Superior temporal gyrus (tissue), 1 donor: ENCODE measurements around the gene NOP16.

ENCODE experiments used
- DNase-seq: peaks from one replicate; pipeline ENCODE4 v3.0.0-alpha.2; 2016; ENCODE audit errors: extremely low spot score

Gene NOP16, protein sequence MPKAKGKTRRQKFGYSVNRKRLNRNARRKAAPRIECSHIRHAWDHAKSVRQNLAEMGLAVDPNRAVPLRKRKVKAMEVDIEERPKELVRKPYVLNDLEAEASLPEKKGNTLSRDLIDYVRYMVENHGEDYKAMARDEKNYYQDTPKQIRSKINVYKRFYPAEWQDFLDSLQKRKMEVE

DNA sequence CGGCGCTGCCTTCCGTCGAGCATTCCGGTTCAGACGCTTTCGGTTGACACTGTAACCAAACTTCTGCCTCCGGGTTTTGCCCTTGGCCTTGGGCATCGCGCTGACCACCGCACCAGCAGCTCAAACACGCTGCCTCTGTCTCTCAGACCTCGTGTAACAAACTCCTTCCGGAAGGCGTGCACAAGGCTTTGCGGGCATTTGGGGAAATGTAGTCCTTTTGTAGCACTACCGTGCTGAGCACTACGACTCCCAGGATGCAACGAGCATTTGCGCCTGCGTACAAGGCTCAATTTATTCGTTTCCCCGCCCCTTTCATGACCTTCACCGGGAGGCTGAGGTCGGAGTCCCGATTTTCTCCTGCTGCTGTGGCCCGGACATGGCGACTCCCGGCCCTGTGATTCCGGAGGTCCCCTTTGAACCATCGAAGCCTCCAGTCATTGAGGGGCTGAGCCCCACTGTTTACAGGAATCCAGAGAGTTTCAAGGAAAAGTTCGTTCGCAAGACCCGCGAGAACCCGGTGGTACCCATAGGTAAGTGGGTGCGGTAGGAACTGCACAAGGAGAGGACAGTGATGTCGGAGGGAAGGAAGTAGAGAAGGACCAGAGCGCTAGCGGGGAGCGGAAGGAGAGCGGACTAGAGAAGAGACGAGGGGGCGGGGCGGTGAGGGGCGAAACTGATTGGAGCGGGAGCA lies at the start of gene NOP16, which contains the start of gene HIGD2A:
NOP16 (minus strand) TSS at position 155 of the 691 bp plus-strand sequence; CDS start at position 96, 59 bp downstream.
HIGD2A (plus strand) TSS at position 308 of the 691 bp plus-strand sequence; CDS start at position 377, 69 bp downstream.
- peak; percentile 100 for DNase-seq

- no peak for DNase-seq
Measured at GRCh38 chr5:176436656-176437055, 48.3 kb upstream of the NOP16 start.

DNA sequence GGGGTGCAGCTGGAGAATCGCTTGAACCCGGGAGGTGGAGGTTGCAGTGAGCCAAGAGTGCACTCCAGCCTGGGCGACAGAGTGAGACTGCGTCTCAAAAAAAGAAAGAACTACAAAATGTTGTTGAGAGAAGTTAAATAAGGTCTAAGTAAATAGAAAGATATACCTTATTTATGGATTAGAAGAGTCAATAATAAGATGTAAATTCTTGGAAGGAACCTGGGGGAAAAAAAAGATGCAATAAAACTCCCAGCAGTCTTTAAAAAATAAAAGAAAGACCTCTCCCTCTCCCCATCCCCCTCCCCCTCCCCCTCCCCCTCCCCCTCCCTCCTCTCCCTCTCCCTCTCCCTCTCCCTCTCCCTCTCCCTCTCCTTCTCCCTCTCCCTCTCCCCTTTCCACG lies 44.3 kb upstream of the NOP16 start:
- DNase-seq = no peak

DNA sequence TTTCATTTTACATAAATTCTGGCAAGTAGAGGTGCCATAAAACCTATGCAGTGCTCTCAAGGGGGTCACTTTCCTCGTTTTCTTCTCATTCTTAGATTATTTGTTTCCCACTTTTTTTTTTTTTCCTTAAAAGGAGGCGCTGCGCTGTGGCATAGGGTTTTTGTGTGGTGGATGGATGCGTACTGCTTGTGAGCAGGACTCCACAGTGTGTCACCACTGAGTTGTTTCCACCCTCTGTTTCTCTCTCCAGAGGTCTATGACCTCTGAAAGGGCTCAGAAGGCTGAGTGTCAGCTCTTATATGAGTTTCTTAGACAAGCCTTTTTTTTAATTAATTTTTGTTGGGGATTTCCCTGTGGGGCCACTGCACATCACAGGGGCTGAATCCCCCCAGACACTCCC lies 41.6 kb upstream of the NOP16 start:
- no peak for DNase-seq

DNA sequence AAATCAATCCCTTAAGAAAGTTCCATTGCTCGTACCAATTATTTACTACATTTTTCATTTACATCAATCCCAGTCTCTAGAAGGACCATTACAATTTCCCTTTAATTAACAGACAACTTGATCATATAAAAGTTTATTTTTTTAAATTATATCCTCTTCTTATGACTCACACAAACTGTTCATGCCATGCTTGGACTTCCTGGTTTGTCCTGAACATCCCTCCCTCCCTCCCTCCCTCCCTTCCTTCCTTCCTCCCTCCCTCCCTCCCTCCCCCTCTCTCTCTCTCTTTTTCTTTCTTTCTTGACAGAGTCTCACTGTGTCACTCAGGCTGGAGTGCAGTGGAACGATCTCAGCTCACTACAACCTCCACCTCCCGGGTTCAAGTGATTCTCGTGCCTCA lies 39.6 kb upstream of the NOP16 start:
- DNase-seq = no peak

DNA sequence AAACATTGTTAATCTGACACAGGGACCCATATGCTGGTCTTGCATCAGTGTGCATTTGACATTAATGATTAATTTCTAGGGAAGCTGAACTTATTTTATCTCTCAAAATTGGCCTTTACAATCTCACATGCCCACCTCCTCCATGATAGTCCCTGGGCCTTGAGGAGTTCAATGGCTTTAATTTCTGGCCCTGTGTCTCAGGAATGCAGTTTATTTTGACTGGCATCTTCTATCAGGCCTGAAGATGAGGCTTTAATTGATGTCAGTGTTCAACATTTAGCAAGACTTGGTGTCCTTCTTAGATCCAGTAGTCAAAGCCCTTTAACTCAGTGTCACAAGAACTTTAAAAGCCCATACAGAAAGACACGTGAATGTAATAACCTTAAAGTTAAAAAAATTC lies 38.5 kb upstream of the NOP16 start:
- no peak for DNase-seq

DNA sequence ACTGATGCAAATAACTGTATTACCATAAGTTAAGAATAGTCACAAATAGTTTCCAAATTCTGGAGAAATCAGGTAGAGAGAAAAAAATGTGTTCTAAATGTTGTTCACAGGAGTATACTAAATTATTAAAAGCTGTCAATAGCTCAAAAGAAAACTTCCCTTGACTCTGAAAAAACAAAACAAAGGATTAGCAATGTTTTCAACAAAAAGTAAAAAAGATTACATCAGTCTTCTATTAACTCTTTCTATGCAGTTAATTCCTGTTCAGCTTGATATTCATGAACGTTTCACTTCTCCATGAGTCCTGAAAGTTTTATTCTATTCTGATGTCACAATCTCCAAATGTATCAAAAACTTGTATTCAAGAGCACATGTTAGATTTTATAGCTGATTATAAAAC lies 37.4 kb upstream of the NOP16 start:
- no peak for DNase-seq

- no peak for DNase-seq
Measured at GRCh38 chr5:176425138-176425537, 36.7 kb upstream of the NOP16 start.

GRCh38 chr5:176424181-176424580 lies 35.8 kb upstream of the NOP16 start:
- DNase-seq = no peak

DNA sequence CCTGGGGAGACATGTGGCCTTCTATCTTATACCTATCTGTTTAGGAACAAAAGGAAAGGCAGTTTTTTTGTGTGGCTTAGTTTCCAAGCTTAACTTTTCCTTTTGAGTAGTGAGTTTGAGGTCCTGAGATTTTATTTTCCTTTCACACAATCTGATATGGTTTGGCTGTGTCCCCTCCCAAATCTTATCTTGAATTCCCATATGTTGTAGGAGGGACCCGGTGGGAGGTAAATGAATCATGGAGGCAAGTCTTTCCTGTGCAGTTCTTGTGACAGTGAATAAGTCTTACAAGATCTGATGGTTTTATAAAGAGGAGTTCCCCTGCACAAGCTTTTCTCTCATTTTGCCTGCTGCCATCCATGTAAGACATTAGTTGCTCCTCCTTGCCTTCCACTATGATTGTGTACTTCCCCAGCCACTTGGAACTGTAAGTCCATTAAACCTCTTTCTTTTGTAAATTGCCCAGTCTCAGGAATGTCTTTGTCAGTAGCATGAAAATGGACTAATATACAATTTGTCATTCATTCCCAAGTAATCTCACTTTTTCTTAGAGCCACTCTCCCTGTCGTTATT lies 32.7 kb upstream of the NOP16 start:
- no peak for DNase-seq

DNA sequence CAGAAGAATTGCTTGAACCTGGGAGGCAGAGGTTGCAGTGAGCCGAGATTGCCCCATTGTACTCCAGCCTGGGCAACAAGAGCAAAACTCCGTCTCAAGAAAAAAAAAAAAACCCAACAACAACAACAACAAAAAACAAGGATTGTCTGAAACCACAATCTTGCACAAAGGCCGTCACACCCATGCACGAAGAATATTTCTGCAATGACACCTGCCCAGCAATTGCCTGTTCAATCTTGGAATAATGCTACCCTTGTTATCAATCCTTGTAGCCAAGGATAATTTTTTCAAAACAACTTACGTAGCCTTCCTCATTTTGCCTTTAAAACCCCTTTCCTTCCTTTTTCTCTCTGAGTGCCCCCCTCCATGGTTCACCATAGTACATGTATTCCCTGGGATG lies 31.7 kb upstream of the NOP16 start:
- DNase-seq = no peak

GRCh38 chr5:176418251-176418650 lies 29.9 kb upstream of the NOP16 start:
- DNase-seq = no peak

- no peak for DNase-seq
Measured at GRCh38 chr5:176416965-176417364, 28.6 kb upstream of the NOP16 start.

- DNase-seq = peak; percentile 83
Measured at GRCh38 chr5:176415952-176416924, 27.8 kb upstream of the NOP16 start, which contains the start of gene CLTB. Gene CLTB (minus strand): TSS chr5:176416539. CDS start chr5:176416363, 176 bp downstream.

- DNase-seq = no peak
Measured at GRCh38 chr5:176415240-176415951, 27.0 kb upstream of the NOP16 start.

- no peak for DNase-seq
Measured at GRCh38 chr5:176414704-176415103, 26.3 kb upstream of the NOP16 start.

- DNase-seq = no peak
Measured at GRCh38 chr5:176413709-176414191, 25.4 kb upstream of the NOP16 start.

DNA sequence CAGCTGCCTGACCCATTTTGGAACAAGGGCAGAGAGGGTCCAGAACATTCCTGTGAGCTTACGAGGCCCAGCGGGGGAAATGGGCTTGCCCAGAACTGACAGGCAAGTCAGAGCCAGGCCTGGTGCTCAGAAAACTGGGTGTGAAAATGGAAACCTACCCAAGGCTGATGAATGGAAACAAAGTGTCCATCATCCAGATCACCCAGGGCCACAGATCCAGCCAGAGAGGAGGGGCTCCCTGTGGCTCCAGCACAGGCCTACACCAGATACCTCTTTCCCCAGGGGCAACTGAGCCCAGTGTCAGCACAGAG lies 24.8 kb upstream of the NOP16 start:
- DNase-seq = no peak

DNA sequence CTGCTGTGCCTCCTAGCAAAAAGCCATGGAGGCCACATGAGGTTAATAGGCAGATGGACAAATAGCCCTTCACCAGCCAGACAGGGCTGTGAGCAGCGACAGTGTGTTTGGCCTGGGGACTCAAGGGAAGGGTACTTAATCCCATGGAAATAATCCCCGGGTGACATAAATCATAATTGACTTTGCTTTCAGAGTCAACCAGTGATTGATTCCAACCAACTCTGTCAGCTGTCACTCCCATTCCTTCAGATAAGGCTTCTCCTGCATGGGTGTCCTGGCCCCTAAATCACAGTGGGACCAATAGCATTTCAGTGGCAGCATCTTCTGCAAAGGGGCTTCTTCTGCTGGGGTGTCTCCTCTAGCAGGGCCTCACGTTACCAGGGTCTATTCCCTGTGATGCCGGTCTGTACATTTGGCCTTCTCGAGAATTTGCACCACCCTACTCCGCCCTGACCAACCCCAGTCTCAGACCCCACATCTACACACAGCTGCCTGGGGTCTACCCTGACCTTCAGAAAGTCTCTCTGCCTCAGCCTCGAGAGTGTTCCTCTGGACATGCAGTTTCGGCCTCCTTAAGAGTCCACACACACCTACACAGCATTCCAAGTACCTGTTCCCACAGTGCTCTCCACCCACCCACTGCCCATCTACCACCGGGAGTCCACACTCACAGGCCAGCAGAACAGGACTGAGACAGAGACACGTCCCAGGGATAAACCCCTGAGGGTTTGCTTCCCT lies 24.3 kb upstream of the NOP16 start:
- no peak for DNase-seq

DNA sequence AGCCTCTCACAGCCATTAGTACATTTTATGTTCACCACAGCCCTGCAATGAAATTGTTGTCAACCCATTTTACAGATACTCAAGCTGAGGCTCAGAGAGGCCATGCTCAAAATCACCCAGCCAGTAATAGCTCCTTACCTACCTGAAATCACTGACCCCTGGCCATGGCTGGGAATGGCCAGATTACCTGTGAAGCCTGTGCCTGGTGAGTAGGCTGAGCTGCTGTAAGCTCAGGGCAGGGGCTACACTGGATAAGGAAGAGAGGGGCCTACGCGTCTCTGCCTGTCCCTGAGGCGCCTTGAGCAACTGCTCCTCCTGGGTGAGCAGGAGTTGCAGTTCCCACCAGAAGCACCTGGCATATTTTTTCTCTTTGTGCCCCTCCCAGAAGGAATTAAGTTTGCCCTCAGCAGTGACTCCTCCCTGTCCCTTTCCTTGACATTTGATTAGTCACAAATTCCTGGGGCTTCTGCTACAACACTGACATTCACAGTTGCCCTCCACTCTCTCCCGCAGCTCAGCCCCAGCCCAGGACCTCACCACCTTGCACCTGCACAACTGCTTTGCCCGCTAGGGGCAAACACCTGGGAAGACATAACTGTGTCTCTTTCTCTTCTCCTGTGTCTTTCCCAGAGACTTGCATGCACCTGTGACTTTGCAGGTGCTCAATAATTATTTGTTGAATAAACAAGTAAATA lies 22.2 kb upstream of the NOP16 start:
- DNase-seq = no peak
